ENCODE results near the gene USP47.

DNA sequence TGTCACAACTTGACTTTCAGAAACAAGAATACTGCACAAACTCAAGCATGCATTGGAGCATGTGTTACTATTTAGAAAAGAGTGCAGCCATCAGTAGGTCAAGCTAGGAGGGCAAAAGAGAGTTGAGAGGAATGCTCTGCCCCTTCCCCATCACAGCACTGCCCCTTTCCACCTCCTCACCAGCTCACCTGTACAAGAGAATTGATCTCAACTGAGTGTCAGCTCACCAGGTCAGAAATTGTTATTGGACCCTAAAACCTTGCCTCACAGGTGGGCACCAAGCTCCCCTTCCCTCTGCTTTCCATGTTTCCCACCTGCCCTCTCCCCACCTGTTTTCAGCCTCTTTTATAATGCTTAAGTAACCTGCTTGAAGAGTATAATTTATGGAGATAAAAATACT is 117.8 kb downstream of the USP47 start:
- TF ChIP-seq, protein P1, sequence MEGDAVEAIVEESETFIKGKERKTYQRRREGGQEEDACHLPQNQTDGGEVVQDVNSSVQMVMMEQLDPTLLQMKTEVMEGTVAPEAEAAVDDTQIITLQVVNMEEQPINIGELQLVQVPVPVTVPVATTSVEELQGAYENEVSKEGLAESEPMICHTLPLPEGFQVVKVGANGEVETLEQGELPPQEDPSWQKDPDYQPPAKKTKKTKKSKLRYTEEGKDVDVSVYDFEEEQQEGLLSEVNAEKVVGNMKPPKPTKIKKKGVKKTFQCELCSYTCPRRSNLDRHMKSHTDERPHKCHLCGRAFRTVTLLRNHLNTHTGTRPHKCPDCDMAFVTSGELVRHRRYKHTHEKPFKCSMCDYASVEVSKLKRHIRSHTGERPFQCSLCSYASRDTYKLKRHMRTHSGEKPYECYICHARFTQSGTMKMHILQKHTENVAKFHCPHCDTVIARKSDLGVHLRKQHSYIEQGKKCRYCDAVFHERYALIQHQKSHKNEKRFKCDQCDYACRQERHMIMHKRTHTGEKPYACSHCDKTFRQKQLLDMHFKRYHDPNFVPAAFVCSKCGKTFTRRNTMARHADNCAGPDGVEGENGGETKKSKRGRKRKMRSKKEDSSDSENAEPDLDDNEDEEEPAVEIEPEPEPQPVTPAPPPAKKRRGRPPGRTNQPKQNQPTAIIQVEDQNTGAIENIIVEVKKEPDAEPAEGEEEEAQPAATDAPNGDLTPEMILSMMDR (IDR thresholded peaks at IDR 0.05), result no peak
- TF ChIP-seq POLR2A (IDR thresholded peaks at IDR 0.05), result no peak

Measured in lower leg skin (tissue), 3 donors.